HG03175 (cell line): ENCODE data around the gene ORC1.

Experiments
- ATAC-seq: cut with Tn5 transposase; IDR thresholded peaks from one replicate; pipeline ENCODE4 v1.9.1; 2021; ENCODE audit warnings: mild to moderate bottlenecking, moderate library complexity; ENCODE audit not compliant: unreplicated experiment

Gene ORC1

GRCh38 chr1:52404116-52404974, at the start of gene ORC1, which contains the start of gene PRPF38A:
Gene ORC1 (minus strand): TSS chr1:52404423. CDS start chr1:52402223, 2,200 bp downstream.
Gene PRPF38A (plus strand): TSS chr1:52404602. CDS start chr1:52404750, 148 bp downstream.
- ATAC-seq = peak; percentile 92

DNA sequence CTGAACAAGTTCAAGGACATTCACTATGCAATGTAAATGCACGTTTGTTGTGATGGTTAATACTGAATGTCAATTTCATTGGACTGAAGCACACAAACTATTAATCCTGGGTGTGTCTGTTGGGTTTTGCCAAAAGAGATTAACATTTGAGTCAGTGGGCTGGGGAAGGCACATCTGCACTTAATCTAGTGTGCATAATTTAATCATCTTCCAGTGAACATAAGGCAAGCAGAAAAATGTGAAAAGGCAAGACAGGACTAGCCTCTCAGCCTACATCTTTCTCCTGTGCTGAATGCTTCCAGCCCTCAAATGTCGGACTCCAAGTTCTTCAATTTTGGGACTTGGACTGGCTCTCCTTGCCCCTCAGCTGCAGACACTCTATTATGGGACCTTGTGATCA, 40.2 kb upstream of the ORC1 start:
- ATAC-seq = no peak

DNA sequence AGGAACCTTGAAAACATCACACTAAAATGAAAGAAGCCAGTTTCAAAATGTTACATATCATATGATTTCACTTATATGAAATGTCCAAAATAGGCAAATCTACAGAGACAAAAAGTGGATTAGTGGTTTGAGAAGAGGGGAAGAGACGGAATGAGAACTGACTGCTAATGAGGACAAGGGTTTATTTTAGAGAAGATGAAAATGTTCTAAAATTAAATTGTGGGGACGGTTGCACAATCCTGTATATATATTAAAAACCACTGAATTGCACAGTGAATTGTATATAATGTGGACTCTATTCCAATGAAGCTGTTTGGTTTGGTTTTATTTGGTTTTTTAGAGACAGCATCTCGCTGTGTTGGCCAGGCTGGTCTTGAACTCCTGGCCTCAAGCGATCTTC, 35.8 kb upstream of the ORC1 start:
- ATAC-seq = no peak

DNA sequence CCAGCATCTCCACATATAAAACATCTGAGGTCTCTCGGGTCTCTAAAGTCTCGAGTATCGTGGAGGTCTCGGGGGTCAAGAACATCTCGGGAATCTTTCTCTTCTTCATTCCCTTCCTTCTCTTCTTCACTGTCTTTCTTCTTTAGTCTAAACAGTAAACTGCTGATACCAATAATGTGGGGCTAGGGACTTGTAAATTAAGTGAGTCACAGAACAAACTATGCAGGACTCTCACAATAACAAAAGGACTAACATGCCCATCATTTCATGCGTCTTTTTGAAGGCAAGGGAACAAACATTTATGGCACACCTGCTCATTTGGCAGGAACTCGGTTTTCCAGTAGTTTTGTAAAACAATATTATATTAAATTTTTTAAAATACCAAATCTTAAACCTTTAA, 32.6 kb upstream of the ORC1 start:
- ATAC-seq = no peak

DNA sequence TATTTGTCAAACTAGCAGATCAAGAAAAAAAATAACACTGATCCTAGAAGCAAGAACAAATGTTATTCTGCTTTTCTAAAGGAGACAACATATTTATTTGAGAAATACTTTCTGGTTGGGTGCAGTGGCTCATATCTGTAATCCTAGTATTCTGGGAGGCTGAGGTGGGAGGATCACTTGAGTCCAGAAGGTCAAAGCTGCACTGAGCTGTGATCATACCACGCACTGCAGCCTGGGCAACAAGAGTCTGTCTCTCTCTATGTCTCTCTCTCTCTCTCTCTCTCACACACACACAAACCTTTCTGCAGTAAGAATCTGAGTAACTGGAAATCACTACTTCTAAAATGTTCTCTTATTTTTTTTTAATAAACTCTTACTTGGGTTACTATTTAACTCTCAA, 31.4 kb upstream of the ORC1 start:
- ATAC-seq = no peak

- no peak for ATAC-seq
Observed at GRCh38 chr1:52435211-52435610, 31.0 kb upstream of the ORC1 start.

GRCh38 chr1:52432807-52433206, 28.6 kb upstream of the ORC1 start:
- no peak for ATAC-seq

DNA sequence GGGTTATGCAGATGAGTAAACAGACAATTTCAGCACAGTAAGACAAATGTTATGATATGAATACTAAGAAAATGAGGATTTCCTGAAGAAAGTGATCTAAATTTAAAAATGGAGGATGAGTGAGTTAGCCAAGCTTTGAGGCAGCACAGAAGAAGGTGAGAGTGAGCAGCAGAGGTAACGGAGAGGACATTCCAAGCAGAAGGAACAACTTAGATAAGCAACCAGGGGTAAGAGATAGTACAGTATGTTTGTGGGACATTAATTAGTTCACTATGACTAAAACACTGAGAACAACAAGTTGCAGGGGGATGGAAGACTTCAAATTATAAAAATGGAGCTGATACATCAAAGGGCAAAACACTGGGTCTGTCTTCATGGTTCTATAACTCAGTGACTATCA, 22.9 kb upstream of the ORC1 start:
- ATAC-seq = no peak

- no peak for ATAC-seq
Observed at GRCh38 chr1:52426371-52426770, 22.1 kb upstream of the ORC1 start.

GRCh38 chr1:52424813-52425212, 20.6 kb upstream of the ORC1 start:
- ATAC-seq = no peak

GRCh38 chr1:52424231-52424636, 20.0 kb upstream of the ORC1 start:
- no peak for ATAC-seq

DNA sequence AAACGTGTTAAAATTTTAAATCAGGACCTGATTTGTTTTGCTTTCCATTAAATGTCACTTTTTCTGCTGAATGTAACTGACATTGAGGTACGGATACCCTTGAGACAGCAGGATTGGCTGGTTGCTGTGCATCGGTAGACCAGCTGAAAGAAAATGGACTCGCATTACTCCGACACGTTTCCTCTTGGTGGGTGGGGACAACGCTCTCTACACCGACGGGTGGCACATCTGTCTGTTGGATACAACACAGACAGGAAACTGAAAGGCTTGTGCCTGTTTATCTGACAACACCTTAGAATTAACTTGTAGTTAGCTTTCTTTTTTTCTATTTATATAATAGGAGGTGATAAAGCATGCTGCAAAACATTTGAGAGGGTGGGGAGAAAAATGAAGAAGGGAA, 19.5 kb upstream of the ORC1 start:
- ATAC-seq = no peak

GRCh38 chr1:52423055-52423454, 18.8 kb upstream of the ORC1 start:
- ATAC-seq = no peak

DNA sequence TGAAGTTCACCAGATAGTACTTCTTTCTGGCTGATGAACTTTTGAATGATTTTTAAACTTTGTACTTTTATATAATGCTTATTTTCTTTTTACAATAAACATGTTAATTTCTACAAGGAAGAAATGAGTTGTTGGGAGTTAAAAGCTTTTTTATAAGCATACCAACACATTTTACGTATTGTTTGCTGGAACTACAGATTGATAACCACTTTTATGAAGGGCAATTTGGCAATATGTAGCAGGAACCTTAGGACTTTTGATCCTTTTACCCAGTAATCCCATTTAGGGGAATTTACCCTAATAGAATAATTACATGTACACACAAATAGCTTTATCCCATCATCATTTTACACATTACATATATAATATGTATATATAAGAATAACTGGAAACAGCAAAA, 16.5 kb upstream of the ORC1 start:
- ATAC-seq = no peak

DNA sequence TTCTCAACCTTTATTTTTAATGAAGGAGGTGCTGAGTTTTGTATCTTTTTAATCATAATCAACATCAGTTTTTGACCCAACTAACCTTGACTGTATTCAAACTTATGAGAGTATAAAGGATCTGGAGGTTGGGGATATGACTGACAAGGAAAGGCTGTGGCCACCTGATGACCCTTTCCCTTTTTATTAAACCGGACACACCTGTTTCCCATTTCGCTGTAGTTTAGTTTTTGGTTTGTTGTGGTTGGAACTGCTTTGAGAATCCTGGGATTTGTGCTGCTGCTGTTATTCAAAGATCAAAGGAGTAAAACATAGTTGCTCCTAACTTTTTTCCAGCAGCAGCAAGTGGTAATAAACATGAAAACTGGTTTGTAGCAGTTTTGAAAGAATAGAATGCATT, 12.6 kb upstream of the ORC1 start:
- no peak for ATAC-seq

DNA sequence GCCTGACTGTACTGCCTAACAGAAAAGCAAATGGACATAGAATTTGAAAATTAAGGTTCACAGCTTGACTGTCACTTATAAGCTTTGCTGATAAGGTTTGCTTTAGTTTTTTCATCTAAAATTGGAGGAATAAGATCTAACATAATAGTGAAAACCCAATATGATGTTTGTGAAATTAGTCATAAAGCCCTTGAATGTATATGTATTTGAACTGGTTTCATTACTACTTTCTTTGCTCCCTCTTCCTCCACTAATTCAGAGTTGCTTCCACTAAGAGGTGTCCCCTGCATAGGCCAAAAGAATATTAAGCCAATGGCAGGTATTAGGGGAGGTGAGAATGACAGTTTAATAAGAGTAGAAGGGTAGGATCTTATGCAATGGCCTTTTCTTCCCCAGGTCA, 10.7 kb upstream of the ORC1 start:
- ATAC-seq = no peak

- no peak for ATAC-seq
Observed at GRCh38 chr1:52413410-52413989, 9.3 kb upstream of the ORC1 start.

DNA sequence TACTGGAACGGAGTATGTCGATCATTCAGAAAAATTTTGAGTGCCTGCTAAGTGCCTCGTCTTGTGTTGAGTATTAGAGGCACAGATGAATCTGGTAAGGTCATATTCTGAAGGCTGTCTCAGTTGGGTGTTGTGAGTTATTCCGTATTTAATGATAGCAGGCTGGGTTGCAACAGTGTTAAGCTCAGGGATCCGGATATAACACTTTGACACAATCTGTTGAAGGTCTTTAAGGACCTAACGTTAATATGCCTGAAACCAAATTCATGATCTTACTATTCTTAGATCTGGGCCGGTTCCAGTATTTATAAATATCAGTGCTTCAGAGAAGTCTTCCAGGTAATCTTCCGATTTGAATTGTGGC, 734 bp upstream of the ORC1 start:
- ATAC-seq = no peak

DNA sequence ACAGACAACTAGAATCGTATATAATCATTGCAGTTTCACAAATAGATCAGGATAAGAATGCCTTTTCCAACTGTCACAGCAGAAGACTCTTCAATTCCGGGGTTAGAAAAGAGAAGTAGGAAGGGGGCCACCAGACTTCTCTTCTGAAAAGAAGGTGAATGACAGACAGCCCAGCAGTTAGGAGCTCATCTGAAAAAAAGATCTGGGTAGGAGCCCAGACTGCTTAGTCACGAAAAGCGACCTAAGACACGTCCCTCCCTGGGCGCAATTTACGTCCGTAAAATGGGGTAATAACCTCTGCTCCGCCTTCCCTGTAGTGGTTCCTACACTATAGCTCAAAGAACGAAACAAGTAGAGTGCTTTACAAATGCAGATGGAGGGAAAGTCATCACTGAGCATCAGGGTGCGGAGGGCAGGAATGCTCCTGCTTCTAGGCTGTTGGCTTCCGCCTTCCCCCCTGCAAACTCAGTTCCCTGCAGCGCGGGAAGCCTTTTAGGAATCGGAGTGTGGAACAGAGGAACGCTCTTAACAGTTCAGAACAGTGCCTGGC, 582 bp downstream of the ORC1 start:
- ATAC-seq = peak; percentile 40

GRCh38 chr1:52402860-52403240, 1.4 kb downstream of the ORC1 start:
- no peak for ATAC-seq

- ATAC-seq = no peak
Observed at GRCh38 chr1:52400131-52400530, 4.1 kb downstream of the ORC1 start.

DNA sequence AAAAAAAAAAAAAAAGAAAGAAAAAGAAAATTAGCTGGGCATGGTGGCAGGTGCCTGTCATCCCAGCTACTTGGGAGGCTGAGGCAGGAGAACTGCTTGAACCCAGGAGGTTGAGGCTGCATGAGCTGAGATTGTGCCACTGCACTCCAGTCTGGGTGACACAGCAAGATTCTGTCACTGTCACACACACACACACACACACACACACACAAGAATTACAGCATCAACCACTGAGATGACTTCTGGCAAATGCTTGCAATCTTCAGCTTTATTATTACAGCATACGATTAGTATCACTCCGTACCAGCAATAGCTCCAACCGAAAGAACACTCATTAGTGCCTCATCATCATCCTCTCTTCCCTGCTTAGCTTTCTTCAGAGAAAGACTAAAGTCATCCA, 4.6 kb downstream of the ORC1 start:
- no peak for ATAC-seq
